NCI-H2196 (cell line): ENCODE results near the gene APBB1.

Experiments
- DNase-seq: peaks from one replicate; lab custom pipeline; 2025; ENCODE audit not compliant: unreplicated experiment; lab: John Stamatoyannopoulos, UW

APBB1 gene

GRCh38 chr11:6419009-6419631, at the start of gene APBB1:
APBB1 (minus strand) TSS chr11:6419094; CDS start chr11:6411347, 7,747 bp downstream.
- peak; percentile 76 for DNase-seq

GRCh38 chr11:6459099-6459450, 40.2 kb upstream of the APBB1 start:
- no peak for DNase-seq

GRCh38 chr11:6458352-6459098, 39.6 kb upstream of the APBB1 start:
- DNase-seq = no peak

GRCh38 chr11:6457581-6458320, 38.9 kb upstream of the APBB1 start:
- DNase-seq = no peak

- no peak for DNase-seq
Measured at GRCh38 chr11:6456361-6457073, 37.6 kb upstream of the APBB1 start.

GRCh38 chr11:6455070-6455469, 36.2 kb upstream of the APBB1 start:
- peak; percentile 8 for DNase-seq

GRCh38 chr11:6453152-6453551, 34.3 kb upstream of the APBB1 start:
- DNase-seq = no peak

GRCh38 chr11:6452219-6452618, 33.3 kb upstream of the APBB1 start:
- no peak for DNase-seq

GRCh38 chr11:6448574-6448973, 29.7 kb upstream of the APBB1 start:
- no peak for DNase-seq

- no peak for DNase-seq
Measured at GRCh38 chr11:6443269-6444003, 24.5 kb upstream of the APBB1 start.

- DNase-seq = no peak
Measured at GRCh38 chr11:6442441-6442840, 23.5 kb upstream of the APBB1 start.

- DNase-seq = no peak
Measured at GRCh38 chr11:6440906-6441358, 22.0 kb upstream of the APBB1 start, which contains the start of gene HPX. HPX (minus strand) TSS chr11:6440987; CDS start chr11:6440963, 24 bp downstream.

- DNase-seq = peak; percentile 65
Measured at GRCh38 chr11:6438979-6439571, 20.2 kb upstream of the APBB1 start.

- DNase-seq = no peak
Measured at GRCh38 chr11:6437993-6438392, 19.1 kb upstream of the APBB1 start.

GRCh38 chr11:6437423-6437822, 18.5 kb upstream of the APBB1 start:
- no peak for DNase-seq

- no peak for DNase-seq
Measured at GRCh38 chr11:6433998-6434660, 15.2 kb upstream of the APBB1 start.

- peak; percentile 65 for DNase-seq
Measured at GRCh38 chr11:6431861-6432260, 13.0 kb upstream of the APBB1 start.

- DNase-seq = no peak
Measured at GRCh38 chr11:6427516-6427915, 8.6 kb upstream of the APBB1 start.

GRCh38 chr11:6420677-6421076, 1.8 kb upstream of the APBB1 start:
- no peak for DNase-seq

- no peak for DNase-seq
Measured at GRCh38 chr11:6418557-6419008, 311 bp downstream of the APBB1 start.
